Inflammatory macrophage (primary cell): Measurements from ENCODE around the gene FMN2.

Experiments used
- DNase-seq, 2 donors: peaks; one replicate each; pipeline ENCODE4 v3.0.0-alpha.2; 2020 to 2022

FMN2 gene

GRCh38 chr1:240496941-240497340 is 405.3 kb downstream of the FMN2 start:
- no peak for DNase-seq

GRCh38 chr1:240497908-240498307 is 406.2 kb downstream of the FMN2 start:
- no peak for DNase-seq

GRCh38 chr1:240498335-240498734 is 406.7 kb downstream of the FMN2 start:
- no peak for DNase-seq

- DNase-seq: no peak
These were observed 407.3 kb downstream of the FMN2 start for GRCh38 chr1:240499012-240499411.

- DNase-seq: no peak
These were observed 409.0 kb downstream of the FMN2 start for GRCh38 chr1:240500647-240501046.

- no peak for DNase-seq
These were observed 409.4 kb downstream of the FMN2 start for GRCh38 chr1:240501115-240501514.

GRCh38 chr1:240503036-240503435 is 411.4 kb downstream of the FMN2 start:
- no peak for DNase-seq

- no peak for DNase-seq
These were observed 411.9 kb downstream of the FMN2 start for GRCh38 chr1:240503558-240503957.

- DNase-seq: no peak
These were observed 414.5 kb downstream of the FMN2 start for GRCh38 chr1:240506176-240506575.

- no peak for DNase-seq
These were observed 416.5 kb downstream of the FMN2 start for GRCh38 chr1:240508201-240508600.

GRCh38 chr1:240508950-240509349 is 417.3 kb downstream of the FMN2 start:
- DNase-seq: no peak

GRCh38 chr1:240511789-240512188 is 420.1 kb downstream of the FMN2 start:
- no peak for DNase-seq

GRCh38 chr1:240515505-240515904 is 423.8 kb downstream of the FMN2 start:
- no peak for DNase-seq

- DNase-seq: no peak
These were observed 424.4 kb downstream of the FMN2 start for GRCh38 chr1:240516069-240516468.

- no peak for DNase-seq
These were observed 426.2 kb downstream of the FMN2 start for GRCh38 chr1:240517891-240518290.

- DNase-seq: no peak
These were observed 430.6 kb downstream of the FMN2 start for GRCh38 chr1:240522122-240522822.

GRCh38 chr1:240524356-240525069 is 432.8 kb downstream of the FMN2 start:
- DNase-seq: no peak
